Activated CD8-positive, alpha-beta memory T cell treated with anti-CD3 and anti-CD28 coated beads, Interleukin-2, amount 50 U/mL, for 24 hours (primary cell): ENCODE measurements around the gene LPCAT1.
A peak's percentile ranks its signal among the peaks of the same experiment; 100 is the strongest.
"Not testable (repeated sequence)": the region's sequence is repeated elsewhere in the genome, so short reads cannot be mapped to it uniquely, and the experiment has no call there.

Experiments used
- DNase-seq: peaks from one replicate; pipeline ENCODE4 v3.0.0-alpha.2; 2020; ENCODE audit errors: extremely low read depth

The LPCAT1 gene

GRCh38 chr5:1541702-1542400 is 18.1 kb upstream of the LPCAT1 start:
- no peak for DNase-seq

GRCh38 chr5:1540831-1541701 is 17.3 kb upstream of the LPCAT1 start:
- no peak for DNase-seq

GRCh38 chr5:1540166-1540565 is 16.4 kb upstream of the LPCAT1 start:
- no peak for DNase-seq

DNA sequence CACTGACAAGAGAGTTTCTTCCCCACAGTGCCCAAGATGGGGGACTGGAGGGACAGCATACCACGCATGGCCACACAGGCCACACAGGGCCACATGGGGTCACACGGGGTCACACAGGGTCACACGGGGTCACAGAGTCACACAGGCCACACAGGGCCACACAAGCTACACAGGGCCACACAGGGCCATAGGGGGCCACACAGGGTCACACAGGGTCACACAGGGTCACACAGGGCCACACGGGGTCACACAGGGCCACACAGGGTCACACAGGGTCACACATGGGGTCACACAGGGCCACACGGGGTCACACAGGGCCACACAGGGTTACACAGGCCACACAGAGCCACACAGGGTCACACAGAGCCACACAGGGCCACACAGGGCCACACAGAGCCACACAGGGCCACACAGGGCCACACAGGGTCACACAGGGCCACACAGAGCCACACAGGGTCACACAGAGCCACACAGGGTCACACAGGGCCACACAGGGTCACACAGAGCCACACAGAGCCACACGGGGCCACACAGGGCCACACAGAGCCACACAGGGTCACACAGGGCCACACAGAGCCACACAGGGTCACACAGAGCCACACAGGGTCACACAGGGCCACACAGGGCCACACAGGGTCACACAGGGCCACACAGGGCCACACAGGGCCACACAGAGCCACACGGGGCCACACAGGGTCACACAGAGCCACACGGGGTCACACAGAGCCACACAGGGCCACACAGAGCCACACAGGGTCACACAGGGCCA is 15.8 kb upstream of the LPCAT1 start:
- not testable (repeated sequence) for DNase-seq

- DNase-seq: no peak
These were observed 15.1 kb upstream of the LPCAT1 start for GRCh38 chr5:1538741-1539392.

- no peak for DNase-seq
These were observed 14.5 kb upstream of the LPCAT1 start for GRCh38 chr5:1538276-1538675.

GRCh38 chr5:1537603-1538154 is 13.9 kb upstream of the LPCAT1 start:
- DNase-seq: no peak

GRCh38 chr5:1536871-1537602 is 13.3 kb upstream of the LPCAT1 start:
- DNase-seq: no peak

- peak; percentile 47 for DNase-seq
These were observed 12.6 kb upstream of the LPCAT1 start for GRCh38 chr5:1536322-1536845.

GRCh38 chr5:1535646-1536045 is 11.9 kb upstream of the LPCAT1 start:
- no peak for DNase-seq

GRCh38 chr5:1532384-1532783 is 8.6 kb upstream of the LPCAT1 start:
- no peak for DNase-seq

- DNase-seq: no peak
These were observed 5.7 kb upstream of the LPCAT1 start for GRCh38 chr5:1529498-1529897.

DNA sequence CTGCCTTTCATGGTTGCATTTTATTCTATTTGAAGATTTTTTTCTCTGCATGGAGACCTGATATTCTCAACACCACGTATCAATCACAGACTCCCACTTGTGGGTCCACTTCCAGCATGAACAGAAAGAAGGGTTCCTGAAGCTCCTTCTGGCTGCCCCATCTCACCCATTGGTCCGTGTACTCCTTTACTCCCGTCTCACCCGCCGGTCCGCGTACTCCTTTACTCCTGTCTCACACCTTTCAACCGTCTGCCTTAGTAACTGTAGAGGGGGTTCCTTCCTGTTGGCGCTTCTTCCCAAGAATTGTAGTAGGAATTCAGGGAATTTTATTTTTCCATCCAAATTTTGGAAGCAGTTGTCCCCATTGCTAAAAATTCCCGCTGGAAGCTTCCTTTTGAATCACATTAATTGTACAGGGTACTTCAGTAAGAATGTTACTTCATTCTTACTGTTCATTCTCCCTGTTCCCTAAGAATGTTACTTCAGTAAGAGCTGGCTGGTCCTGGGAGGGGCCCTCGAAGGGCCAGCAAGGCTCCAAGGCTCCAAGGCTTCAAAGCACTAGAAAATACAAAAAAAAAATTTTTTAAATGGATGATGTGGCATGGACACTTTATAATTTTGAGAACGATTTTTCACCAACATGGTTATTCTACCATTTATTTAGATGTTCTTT is 3.9 kb upstream of the LPCAT1 start:
- DNase-seq: no peak

GRCh38 chr5:1526681-1527131 is 2.9 kb upstream of the LPCAT1 start:
- DNase-seq: no peak

- DNase-seq: no peak
These were observed 2.5 kb upstream of the LPCAT1 start for GRCh38 chr5:1526190-1526631.

GRCh38 chr5:1525624-1526189 is 1.9 kb upstream of the LPCAT1 start:
- DNase-seq: no peak

- no peak for DNase-seq
These were observed 1.3 kb upstream of the LPCAT1 start for GRCh38 chr5:1524799-1525623.

DNA sequence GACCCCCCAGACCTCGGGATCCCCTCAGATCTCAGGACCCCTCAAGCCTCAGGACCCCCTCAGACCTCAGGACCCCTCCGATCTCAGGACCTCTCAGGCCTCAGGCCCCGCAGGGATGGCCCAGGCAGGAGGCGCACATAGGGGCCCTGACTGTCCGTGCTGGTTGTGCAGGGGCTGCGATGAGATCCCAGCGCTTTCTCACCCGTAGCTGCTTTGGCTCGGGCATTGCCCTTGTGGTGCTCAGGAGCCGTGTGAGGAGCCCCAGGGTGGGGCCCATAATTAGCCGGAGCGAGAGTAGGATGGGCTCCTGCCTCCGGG is 680 bp upstream of the LPCAT1 start:
- DNase-seq: no peak

DNA sequence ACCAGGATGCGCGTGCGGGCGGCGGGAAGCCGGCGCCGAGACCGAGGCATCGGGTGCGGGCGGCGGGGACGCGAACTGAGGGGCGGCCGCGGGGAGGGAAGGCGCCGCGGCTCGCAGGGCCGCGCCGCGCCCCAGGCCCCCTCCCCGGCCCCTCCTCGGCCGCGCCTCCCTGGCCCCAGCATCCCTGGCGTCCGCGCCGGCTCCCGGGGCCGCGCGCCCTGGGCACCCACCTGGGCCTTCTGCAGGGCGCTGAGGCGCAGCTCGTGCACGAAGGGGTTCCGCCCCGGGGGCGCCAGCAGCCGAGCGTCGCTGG is 324 bp downstream of the LPCAT1 start:
- DNase-seq: no peak
